ENCODE measurements around the gene SLC25A2.
"Not testable (repeated sequence)": the region's sequence is repeated elsewhere in the genome, so short reads cannot be mapped to it uniquely, and the experiment has no call there.

The SLC25A2 gene

DNA sequence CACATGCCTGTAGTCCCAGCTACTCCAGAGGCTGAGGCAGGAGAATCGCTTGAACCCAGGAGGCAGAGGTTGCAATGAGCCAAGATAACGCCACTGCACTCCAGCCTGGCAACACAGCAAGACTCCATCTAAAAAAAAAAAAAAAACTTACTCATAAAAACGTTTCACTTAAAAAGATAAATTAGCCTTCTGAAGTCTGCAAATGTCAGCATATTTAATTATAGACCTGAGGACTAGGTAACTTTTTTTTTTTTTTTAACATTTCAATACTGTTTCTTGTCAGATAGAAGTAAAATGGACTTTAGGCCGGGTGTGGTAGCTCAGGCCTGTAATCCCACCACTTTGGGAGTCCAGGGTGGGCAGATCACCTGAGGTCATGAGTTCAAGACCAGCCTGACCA, 13.1 kb upstream of the SLC25A2 start:
- in situ Hi-C loops (cut with MboI; ENCODE audit: low sequenced_read_pairs), result not testable (repeated sequence)

DNA sequence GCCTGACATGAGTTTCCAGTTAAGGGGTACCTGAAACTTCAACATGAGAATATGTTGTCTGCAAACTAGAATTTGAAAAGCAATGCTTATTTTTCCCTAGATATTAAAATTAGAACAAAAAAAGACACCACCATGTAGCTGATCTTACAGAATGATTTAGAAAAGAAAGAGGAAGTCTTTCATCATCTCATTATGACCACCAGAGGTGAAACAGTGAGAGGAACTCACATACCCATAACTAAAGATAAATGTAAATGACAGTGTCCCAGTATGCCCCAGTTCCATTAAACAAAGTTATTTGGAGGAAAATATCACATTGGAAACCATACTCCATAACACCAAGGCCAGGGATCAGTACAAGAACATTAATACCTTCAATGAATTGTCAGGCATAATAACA, 9.9 kb upstream of the SLC25A2 start:
- in situ Hi-C loops (cut with MboI; ENCODE audit: low sequenced_read_pairs), result no loop called here

DNA sequence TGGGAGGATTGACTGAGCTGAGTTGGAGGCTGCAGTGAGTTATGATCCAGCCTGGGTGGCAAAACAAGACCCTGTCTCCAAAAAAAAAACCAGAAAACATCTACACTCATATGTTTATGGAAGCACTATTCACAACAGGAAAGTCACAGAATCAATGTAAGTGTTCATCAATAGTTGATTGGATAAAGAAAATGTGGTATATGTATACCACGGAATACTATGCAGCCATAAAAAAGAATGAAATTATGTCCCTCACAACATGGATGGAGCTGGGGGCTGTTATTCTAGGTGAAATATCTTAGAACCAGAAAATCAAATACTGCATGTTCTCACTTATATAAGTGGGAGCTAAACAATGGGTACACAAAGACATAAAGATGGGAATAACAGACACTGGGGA, 2.8 kb upstream of the SLC25A2 start:
- in situ Hi-C loops (cut with MboI; ENCODE audit: low sequenced_read_pairs), result no loop called here

DNA sequence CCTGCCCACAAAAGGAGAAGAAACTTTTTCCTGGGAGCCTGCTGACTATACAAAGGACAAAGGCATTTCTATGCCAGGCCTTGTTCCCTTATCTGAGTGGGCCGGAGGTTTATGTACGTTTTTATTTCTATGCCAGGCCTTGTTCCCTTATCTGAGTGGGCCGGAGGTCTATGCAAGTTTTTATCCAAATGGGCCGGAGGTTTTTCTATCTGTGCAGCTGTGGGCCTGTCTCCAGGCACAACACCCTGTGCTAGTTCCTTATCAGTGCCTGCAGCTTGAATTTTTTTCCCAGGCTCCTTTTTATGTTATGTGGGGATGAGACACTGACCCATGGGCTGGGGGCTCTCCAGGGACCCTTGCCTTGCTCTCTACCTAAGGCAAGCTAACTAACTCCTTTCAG, 5.5 kb downstream of the SLC25A2 start:
- in situ Hi-C loops (cut with MboI; ENCODE audit: low sequenced_read_pairs), result no loop called here

DNA sequence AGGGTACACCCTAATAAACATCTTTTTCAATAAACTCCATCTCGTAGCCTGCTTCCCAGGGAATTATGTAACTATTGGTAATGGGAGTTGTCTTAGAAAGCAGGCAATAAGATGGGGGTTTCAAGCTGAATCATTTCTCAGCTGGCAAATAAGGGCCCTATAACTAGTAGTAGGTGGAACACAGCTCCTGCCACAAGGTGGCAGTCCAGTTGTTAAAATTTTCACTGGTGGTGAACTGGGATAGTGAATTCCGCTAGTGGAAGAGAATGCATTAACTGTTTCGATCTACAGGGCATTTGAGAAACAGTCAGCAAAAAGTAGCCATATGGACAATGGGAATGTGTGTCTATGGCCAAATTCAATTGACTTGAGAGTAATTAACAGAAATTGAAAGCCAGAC, 30.9 kb downstream of the SLC25A2 start:
- in situ Hi-C loops (cut with MboI; ENCODE audit: low sequenced_read_pairs), result no loop called here

DNA sequence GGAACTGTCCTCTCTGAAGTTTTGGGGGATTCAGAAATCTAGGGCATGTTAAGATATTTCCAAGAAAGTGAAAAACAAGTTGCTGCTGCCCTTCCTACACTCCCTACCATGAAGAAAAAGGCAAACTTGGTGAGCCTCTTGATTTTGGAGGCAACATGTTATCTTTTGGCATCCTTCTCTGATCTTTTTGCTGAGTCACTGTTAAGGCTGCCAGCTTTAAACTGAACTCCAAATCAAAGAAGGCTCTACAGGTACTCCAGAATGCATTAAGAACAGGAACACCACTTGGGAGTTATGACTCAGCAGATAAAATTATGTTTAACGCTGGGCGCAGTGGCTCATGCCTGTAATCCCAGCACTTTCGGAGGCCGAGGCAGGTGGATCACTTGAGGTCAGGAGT, 34.7 kb downstream of the SLC25A2 start:
- in situ Hi-C loops (cut with MboI; ENCODE audit: low sequenced_read_pairs), result no loop called here

DNA sequence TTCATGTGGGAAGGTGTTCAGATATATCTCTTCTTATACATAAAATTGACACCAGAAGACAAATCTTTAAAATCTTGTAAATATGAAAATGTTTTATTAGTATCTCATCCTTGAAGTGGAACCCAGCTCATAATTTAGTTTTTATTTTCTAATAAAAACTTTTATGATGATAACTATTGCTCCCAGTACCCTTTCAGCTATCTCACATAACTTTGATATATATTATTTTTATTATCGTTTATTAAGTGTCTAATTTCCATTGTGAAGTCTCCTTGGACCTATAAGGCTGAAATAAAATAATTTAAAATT, 42.7 kb downstream of the SLC25A2 start:
- in situ Hi-C loops (cut with MboI; ENCODE audit: low sequenced_read_pairs), result no loop called here

DNA sequence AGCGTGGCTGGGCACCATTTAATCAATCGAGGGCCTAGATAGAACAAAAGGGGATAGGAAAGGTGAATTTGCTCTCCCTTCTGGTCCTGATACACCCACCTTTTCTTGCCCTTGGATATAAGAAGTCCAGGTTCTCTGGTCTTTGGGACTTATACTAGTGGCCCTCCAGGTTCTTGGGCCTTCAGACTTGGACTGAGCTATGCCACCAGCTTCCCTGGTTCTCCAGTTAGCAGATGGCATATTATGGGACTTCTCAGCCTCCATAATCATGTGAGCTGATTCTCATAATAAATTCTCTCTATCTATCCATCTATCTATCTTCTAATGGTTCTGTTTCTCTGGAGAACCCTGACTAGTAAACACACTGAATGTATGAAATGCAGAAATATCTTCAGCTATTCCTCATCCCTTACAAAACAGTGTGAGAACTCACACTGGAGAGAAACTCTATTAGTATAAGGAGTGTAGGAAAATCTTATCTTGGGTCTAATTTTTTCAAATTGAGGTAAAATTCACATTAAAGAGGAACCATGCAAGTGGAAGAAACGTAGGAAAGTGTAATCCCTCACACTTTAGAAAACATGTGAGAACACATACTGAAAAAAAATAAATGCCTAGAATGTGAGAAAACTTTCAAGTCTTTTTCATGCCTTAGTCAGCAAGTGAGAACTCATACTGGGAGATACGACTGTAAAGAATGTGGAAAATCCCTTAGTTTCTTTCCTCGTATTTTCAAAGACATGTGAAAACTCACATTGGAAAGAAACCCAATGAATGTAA, 43.2 kb downstream of the SLC25A2 start:
- in situ Hi-C loops (cut with MboI; ENCODE audit: low sequenced_read_pairs), result no loop called here

DNA sequence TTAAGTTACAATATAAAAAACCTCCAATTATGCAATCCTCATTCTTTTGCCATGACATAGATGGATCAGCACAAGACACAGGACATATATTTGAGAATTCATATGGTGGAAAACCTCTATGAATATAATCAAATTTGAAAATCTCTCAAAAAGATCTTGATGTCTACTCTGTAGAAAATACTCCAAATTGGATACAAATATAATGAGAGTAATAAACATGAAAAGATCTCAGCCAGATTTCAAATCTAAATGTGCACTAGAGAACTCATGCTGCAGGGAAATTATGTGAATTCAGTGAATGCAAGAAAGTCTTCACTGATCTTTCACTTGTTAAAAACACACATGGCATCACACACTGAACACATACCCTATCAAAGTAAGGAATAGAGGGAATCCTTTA, 44.9 kb downstream of the SLC25A2 start:
- in situ Hi-C loops (cut with MboI; ENCODE audit: low sequenced_read_pairs), result no loop called here

DNA sequence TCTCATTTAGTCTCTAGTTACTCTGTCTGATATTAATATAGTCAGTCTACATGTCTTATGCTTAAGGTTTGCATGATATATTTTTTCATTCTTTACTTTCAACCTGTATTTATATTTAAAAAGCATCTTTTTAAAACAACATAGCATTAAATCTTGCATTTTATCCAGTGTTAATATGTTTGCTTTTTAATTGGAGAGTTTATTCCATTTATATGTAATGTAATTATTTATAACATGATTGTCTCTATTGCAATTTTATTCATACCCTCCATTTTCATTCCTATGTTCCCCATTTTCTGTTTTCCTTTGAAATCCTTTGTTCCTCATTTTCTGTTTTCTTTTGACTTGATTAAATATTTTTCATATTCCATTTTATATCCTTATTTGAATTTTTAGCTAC, 45.4 kb downstream of the SLC25A2 start:
- in situ Hi-C loops (cut with MboI; ENCODE audit: low sequenced_read_pairs), result no loop called here
